ENCODE results near the gene GLT8D2. TPM values are rescaled to one million over a fixed set of nuclear protein-coding genes. Genes with fewer than 3 reads are reported as not detected.

Gene GLT8D2
- total and polyA plus RNA-seq, 2 experiments from 2014 or later: 4.2 to 8.5 TPM

- H3K4me3 Mint-ChIP-seq: no peak overlapping the region
- H3K36me3 Mint-ChIP-seq (ENCODE audit: low read depth): no peaks in the 10 kb centered on the region
- Histone ChIP-seq H3F3A (replicated peaks; ENCODE audit: low read depth) (no peaks in the 10 kb centered on the region), H3K27ac (ENCODE audit: low read depth) (no peak overlapping the region), H3K9me2 (ENCODE audit: insufficient read depth) (no peaks in the 10 kb centered on the region), H3K4me1 (ENCODE audit: insufficient read depth) (no peaks in the 10 kb centered on the region), H2AFZ (no peak overlapping the region), H3K27me3 (ENCODE audit: insufficient read depth) (no peaks in the 10 kb centered on the region), H3K79me2 (replicated peaks; ENCODE audit: insufficient read depth) (no peaks in the 10 kb centered on the region), H3K36me3 (ENCODE audit: insufficient read depth) (no peaks in the 10 kb centered on the region), H3K4me2 (no peak overlapping the region), H4K20me1 (replicated peaks; ENCODE audit: insufficient read depth) (no peaks in the 10 kb centered on the region), H3K4me3 (no peak overlapping the region)
- TF ChIP-seq ETS1 (IDR thresholded peaks at IDR 0.05) (no peak), POLR2AphosphoS5 (IDR thresholded peaks at IDR 0.05; ENCODE audit: low read depth) (no peak), EZH2 (IDR thresholded peaks at IDR 0.05; ENCODE audit: low read depth, unreplicated experiment) (no peak)
- peaks cover 2% of the 10 kb centered on the region; the same call in 2 of the 3 replicates for H3K4me1 Mint-ChIP-seq
- no peaks in the 10 kb centered on the region for H3K9me3 Mint-ChIP-seq
- peaks cover 3% of the 10 kb centered on the region for H3K27me3 Mint-ChIP-seq (ENCODE audit: insufficient read depth, low read depth, poor library complexity)
- no peak for ATAC-seq
- DNase-seq (ENCODE audit: low spot score): no peak
- H3K27ac Mint-ChIP-seq: no peak overlapping the region
These were observed 23.7 kb upstream of the GLT8D2 start for GRCh38 chr12:104073699-104074098.

- ATAC-seq (no peak), DNase-seq (ENCODE audit: low spot score) (no peak)
- Histone ChIP-seq H3K27me3 (ENCODE audit: insufficient read depth) (no peaks in the 10 kb centered on the region), H3K4me3 (no peak overlapping the region), H3K36me3 (ENCODE audit: insufficient read depth) (no peaks in the 10 kb centered on the region), H3K4me1 (ENCODE audit: insufficient read depth) (no peaks in the 10 kb centered on the region), H3F3A (replicated peaks; ENCODE audit: low read depth) (no peaks in the 10 kb centered on the region), H3K79me2 (replicated peaks; ENCODE audit: insufficient read depth) (no peaks in the 10 kb centered on the region), H4K20me1 (replicated peaks; ENCODE audit: insufficient read depth) (no peaks in the 10 kb centered on the region), H3K27ac (ENCODE audit: low read depth) (no peak overlapping the region), H3K9me2 (ENCODE audit: insufficient read depth) (no peaks in the 10 kb centered on the region), H2AFZ (no peak overlapping the region), H3K4me2 (no peak overlapping the region)
- no peaks in the 10 kb centered on the region for H3K9me3 Mint-ChIP-seq
- peaks cover 2% of the 10 kb centered on the region; the same call in 2 of the 3 replicates for H3K4me1 Mint-ChIP-seq
- H3K36me3 Mint-ChIP-seq (ENCODE audit: low read depth): no peaks in the 10 kb centered on the region
- no peak overlapping the region for H3K27ac Mint-ChIP-seq
- no peak overlapping the region for H3K4me3 Mint-ChIP-seq
- TF ChIP-seq ZNF331 (CRISPR knock-in tag; IDR thresholded peaks at IDR 0.05; ENCODE audit: low read depth) (no peak), EZH2phosphoT487 (IDR thresholded peaks at IDR 0.05; ENCODE audit: unreplicated experiment) (no peak), JUNB (IDR thresholded peaks at IDR 0.05; ENCODE audit: unreplicated experiment) (no peak), EZH2 (IDR thresholded peaks at IDR 0.05; ENCODE audit: low read depth, unreplicated experiment) (no peak)
- no peaks in the 10 kb centered on the region for H3K27me3 Mint-ChIP-seq (ENCODE audit: insufficient read depth, low read depth, poor library complexity)
These were observed 22.1 kb upstream of the GLT8D2 start for GRCh38 chr12:104072099-104072498.

- peak overlapping the region; percentile 100 for H2AFZ ChIP-seq
- H3F3A ChIP-seq (replicated peaks; ENCODE audit: low read depth): peaks cover 4% of the 10 kb centered on the region; the same call in 1 of the 2 replicates
- no peaks in the 10 kb centered on the region for H3K36me3 Mint-ChIP-seq (ENCODE audit: low read depth)
- peaks cover 18% of the 10 kb centered on the region for H3K27me3 ChIP-seq (ENCODE audit: insufficient read depth)
- no peaks in the 10 kb centered on the region for H3K9me3 Mint-ChIP-seq
- peak overlapping the region; percentile 95 for H3K4me2 ChIP-seq
- H3K4me1 ChIP-seq (ENCODE audit: insufficient read depth): peaks cover 7% of the 10 kb centered on the region; the same call in 1 of the 2 replicates
- DNase-seq (ENCODE audit: low spot score) (peak; percentile 21), ATAC-seq (peak; percentile 12)
- no peaks in the 10 kb centered on the region for H3K36me3 ChIP-seq (ENCODE audit: insufficient read depth)
- no peak overlapping the region for H3K27ac Mint-ChIP-seq
- H3K4me3 ChIP-seq: peak overlapping the region; percentile 96
- no peaks in the 10 kb centered on the region for H3K79me2 ChIP-seq (replicated peaks; ENCODE audit: insufficient read depth)
- H4K20me1 ChIP-seq (replicated peaks; ENCODE audit: insufficient read depth): no peaks in the 10 kb centered on the region
- peaks cover 2% of the 10 kb centered on the region for H3K4me1 Mint-ChIP-seq
- H3K4me3 Mint-ChIP-seq: peak overlapping the region; percentile 90
- H3K9me2 ChIP-seq (ENCODE audit: insufficient read depth): no peaks in the 10 kb centered on the region
- H3K27me3 Mint-ChIP-seq (ENCODE audit: insufficient read depth, low read depth, poor library complexity): peaks cover 14% of the 10 kb centered on the region
- no peak overlapping the region for H3K27ac ChIP-seq (ENCODE audit: low read depth)
- TF ChIP-seq ZNF462 (CRISPR knock-in tag; IDR thresholded peaks at IDR 0.05): no peak
- no peak for TF ChIP-seq ETS1 (IDR thresholded peaks at IDR 0.05)
- TF ChIP-seq EZH2phosphoT487 (IDR thresholded peaks at IDR 0.05; ENCODE audit: unreplicated experiment): no peak
- TF ChIP-seq STAT1 (IDR thresholded peaks at IDR 0.05; ENCODE audit: unreplicated experiment): no peak
These were observed 14.9 kb upstream of the GLT8D2 start for GRCh38 chr12:104064842-104065427.
